Mucosa of rectum (tissue), 2 donors: ENCODE data around the gene SASH1.
A peak's percentile ranks its signal among the peaks of the same experiment; 100 is the strongest.

Source experiments
- H3K27ac ChIP-seq, 2 donors: one replicate each; pipeline ENCODE4 v1.7.0; 2013; ENCODE audit warnings: inconsistent platforms in 2 of 2, low read depth in 2 of 2, low read length in 2 of 2
- H3K27me3 ChIP-seq, 2 donors: one replicate each; pipeline ENCODE4 v1.7.0; 2013; ENCODE audit warnings: low read length in 2 of 2; ENCODE audit not compliant: control insufficient read depth in 2 of 2, insufficient read depth in 2 of 2
- H3K36me3 ChIP-seq, 2 donors: one replicate each; pipeline ENCODE4 v1.7.0; 2013; ENCODE audit warnings: low read length in 2 of 2; ENCODE audit not compliant: control insufficient read depth in 2 of 2, insufficient read depth in 2 of 2
- H3K4me1 ChIP-seq, 2 donors: one replicate each; pipeline ENCODE4 v1.7.0; 2013; ENCODE audit warnings: low read length in 2 of 2, mild to moderate bottlenecking in 1 of 2; ENCODE audit not compliant: control insufficient read depth in 2 of 2, insufficient read depth in 2 of 2
- H3K4me3 ChIP-seq, 2 donors: one replicate each; pipeline ENCODE4 v1.7.0; 2013; ENCODE audit warnings: low read length in 2 of 2
- H3K9ac ChIP-seq, 2 donors: one replicate each; pipeline ENCODE4 v1.7.0; 2013; ENCODE audit warnings: low read length in 2 of 2, low read depth in 1 of 2, mild to moderate bottlenecking in 1 of 2
- H3K9me3 ChIP-seq, 2 donors: one replicate each; pipeline ENCODE4 v1.7.0; 2013; ENCODE audit warnings: low read length in 2 of 2; ENCODE audit not compliant: control insufficient read depth in 2 of 2
- donor health status: healthy.
- donor health status: Normal muscosa, but diverticular disease.

The SASH1 gene

DNA sequence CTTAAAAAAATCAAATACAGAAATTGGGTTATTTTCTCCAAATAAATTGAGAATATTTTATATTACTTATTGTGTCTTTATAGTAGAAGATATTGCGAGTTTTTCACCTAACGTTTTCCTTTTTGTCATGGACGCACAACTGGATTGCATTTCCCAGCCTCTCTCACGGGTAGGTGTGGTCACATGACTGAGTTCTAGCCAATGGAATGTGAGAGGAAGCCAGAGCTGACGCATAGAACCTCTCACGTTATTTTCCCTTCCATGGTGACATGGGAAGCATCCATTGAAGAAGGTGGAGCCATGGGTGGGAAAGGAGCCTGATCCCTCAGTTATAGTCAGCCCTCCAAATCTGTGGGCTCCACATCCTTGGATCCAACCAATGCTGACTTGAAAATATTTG lies 248.2 kb downstream of the SASH1 start:
- Histone ChIP-seq H3K27me3 (no peaks in the 10 kb centered on the region), H3K36me3 (no peaks in the 10 kb centered on the region), H3K9me3 (peaks cover 0 to 2% of the 10 kb centered on the region in 2 donors), H3K4me3 (no peak overlapping the region), H3K9ac (no peak overlapping the region), H3K4me1 (no peaks in the 10 kb centered on the region), H3K27ac (no peak overlapping the region)

GRCh38 chr6:148591656-148592055 lies 249.0 kb downstream of the SASH1 start:
- Histone ChIP-seq H3K27ac (no peak overlapping the region), H3K36me3 (no peaks in the 10 kb centered on the region), H3K9me3 (no peaks in the 10 kb centered on the region), H3K4me1 (no peaks in the 10 kb centered on the region), H3K4me3 (no peak overlapping the region), H3K9ac (no peak overlapping the region), H3K27me3 (no peaks in the 10 kb centered on the region)

- Histone ChIP-seq H3K27ac (peak overlapping the region; percentile 61 to 69), H3K9me3 (no peaks in the 10 kb centered on the region), H3K27me3 (no peaks in the 10 kb centered on the region), H3K9ac (no peak overlapping the region), H3K4me3 (no peak overlapping the region), H3K4me1 (no peaks in the 10 kb centered on the region), H3K36me3 (no peaks in the 10 kb centered on the region)
Observed at GRCh38 chr6:148593130-148593812, 250.6 kb downstream of the SASH1 start.

- peak overlapping the region in 1 of 2 donors; percentile 69 for H3K27ac ChIP-seq
- H3K36me3 ChIP-seq = no peaks in the 10 kb centered on the region
- H3K9ac ChIP-seq = no peak overlapping the region
- H3K9me3 ChIP-seq = no peaks in the 10 kb centered on the region
- no peak overlapping the region for H3K4me3 ChIP-seq
- no peaks in the 10 kb centered on the region for H3K4me1 ChIP-seq
- no peaks in the 10 kb centered on the region for H3K27me3 ChIP-seq
Observed at GRCh38 chr6:148593813-148594170, 251.2 kb downstream of the SASH1 start.

- no peak overlapping the region for H3K27ac ChIP-seq
- no peak overlapping the region for H3K9ac ChIP-seq
- no peaks in the 10 kb centered on the region for H3K9me3 ChIP-seq
- no peaks in the 10 kb centered on the region for H3K4me1 ChIP-seq
- H3K36me3 ChIP-seq = no peaks in the 10 kb centered on the region
- H3K4me3 ChIP-seq = no peak overlapping the region
- no peaks in the 10 kb centered on the region for H3K27me3 ChIP-seq
Observed at GRCh38 chr6:148595550-148595949, 252.9 kb downstream of the SASH1 start.

DNA sequence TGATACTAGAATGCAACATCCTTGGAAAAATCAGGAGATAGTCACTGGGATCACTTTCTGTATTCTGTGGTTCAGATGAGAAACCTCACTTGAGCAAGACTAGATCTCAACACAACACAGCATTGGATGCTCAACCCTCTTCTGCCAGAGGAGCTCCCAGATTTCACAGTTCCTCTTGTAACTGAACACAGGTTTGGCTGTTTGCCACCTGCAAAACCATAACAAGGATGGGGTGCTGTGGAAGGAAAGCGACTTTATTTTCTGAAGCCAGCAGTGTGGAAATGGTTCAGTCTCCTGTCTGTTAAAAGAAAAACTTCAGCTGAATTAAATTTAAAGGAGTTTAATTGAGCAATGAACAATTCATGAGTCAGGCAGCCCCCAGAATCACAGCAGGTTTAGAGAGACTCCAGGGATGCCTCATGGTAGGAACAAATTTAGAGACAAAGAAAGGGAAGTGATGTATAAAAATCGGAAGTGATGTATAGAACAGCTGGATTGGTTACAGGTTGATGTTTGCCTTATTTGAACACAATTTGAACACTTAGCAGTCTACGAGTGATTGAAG lies 254.3 kb downstream of the SASH1 start:
- no peaks in the 10 kb centered on the region for H3K36me3 ChIP-seq
- no peaks in the 10 kb centered on the region for H3K9me3 ChIP-seq
- H3K4me1 ChIP-seq = no peaks in the 10 kb centered on the region
- no peak overlapping the region for H3K9ac ChIP-seq
- no peak overlapping the region for H3K27ac ChIP-seq
- H3K27me3 ChIP-seq = no peaks in the 10 kb centered on the region
- H3K4me3 ChIP-seq = no peak overlapping the region

- no peaks in the 10 kb centered on the region for H3K36me3 ChIP-seq
- no peak overlapping the region for H3K9ac ChIP-seq
- no peaks in the 10 kb centered on the region for H3K4me1 ChIP-seq
- H3K9me3 ChIP-seq = no peaks in the 10 kb centered on the region
- no peak overlapping the region for H3K4me3 ChIP-seq
- H3K27ac ChIP-seq = no peak overlapping the region
- H3K27me3 ChIP-seq = no peaks in the 10 kb centered on the region
Observed at GRCh38 chr6:148598724-148599123, 256.1 kb downstream of the SASH1 start.

DNA sequence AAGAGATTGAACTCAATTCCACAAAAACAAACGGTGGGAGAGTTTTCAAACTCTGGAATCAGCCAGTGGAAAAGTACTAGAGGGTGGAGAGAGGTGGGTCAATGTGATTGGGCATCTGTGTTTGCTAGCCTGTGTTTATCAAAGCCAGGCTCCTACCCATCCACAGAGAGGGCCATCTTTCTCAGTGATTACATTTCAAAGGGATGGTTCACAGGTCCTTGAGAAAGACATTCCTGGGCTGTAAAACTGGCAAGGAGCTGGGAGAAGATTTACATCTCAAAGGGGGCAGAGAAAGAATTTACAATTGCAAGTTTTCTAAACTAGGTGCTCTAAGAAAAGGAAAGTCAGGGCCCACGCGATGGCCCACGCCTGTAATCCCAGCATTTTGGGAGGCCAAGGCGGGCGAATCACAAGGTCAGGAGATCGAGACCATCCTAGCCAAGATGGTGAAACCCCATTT lies 257.4 kb downstream of the SASH1 start:
- H3K4me1 ChIP-seq = no peaks in the 10 kb centered on the region
- no peaks in the 10 kb centered on the region for H3K9me3 ChIP-seq
- H3K27me3 ChIP-seq = no peaks in the 10 kb centered on the region

More for the DNA sequence above, 257.4 kb downstream of the SASH1 start:
- Histone ChIP-seq H3K27ac (no peak overlapping the region), H3K9ac (no peak overlapping the region), H3K4me3 (no peak overlapping the region), H3K36me3 (no peaks in the 10 kb centered on the region)
